ENCODE results near the gene MCAT.

The MCAT gene

GRCh38 chr22:43088627-43088983 lies 54.6 kb downstream of the MCAT start:
- DNase-seq = no peak

- no peak for DNase-seq
Observed at GRCh38 chr22:43085658-43086606, 57.3 kb downstream of the MCAT start.
